GM13976 (cell line): Measurements from ENCODE around the gene TRPV3.

Experiments
- DNase-seq: peaks from one replicate; pipeline ENCODE4 v3.0.0; 2012; ENCODE audit warnings: low spot score
- in situ Hi-C: fragments of 300-500 bp; cut with MboI; formaldehyde crosslinking; loops from one replicate; pipeline ENCODE4 v1.12.0; 2022; ENCODE audit warnings: low sequenced_read_pairs, mixed read lengths, inconsistent platforms; ENCODE audit not compliant: unreplicated experiment
- TF ChIP-seq, protein P1 (sequence below): IDR thresholded peaks from 2 replicates; pipeline ENCODE4 v1.5.1; 2012; ENCODE audit warnings: borderline replicate concordance, mild to moderate bottlenecking; ENCODE audit not compliant: insufficient read depth; ENCODE audit errors: extremely low read depth, missing control alignments, control extremely low read depth

Gene TRPV3

DNA sequence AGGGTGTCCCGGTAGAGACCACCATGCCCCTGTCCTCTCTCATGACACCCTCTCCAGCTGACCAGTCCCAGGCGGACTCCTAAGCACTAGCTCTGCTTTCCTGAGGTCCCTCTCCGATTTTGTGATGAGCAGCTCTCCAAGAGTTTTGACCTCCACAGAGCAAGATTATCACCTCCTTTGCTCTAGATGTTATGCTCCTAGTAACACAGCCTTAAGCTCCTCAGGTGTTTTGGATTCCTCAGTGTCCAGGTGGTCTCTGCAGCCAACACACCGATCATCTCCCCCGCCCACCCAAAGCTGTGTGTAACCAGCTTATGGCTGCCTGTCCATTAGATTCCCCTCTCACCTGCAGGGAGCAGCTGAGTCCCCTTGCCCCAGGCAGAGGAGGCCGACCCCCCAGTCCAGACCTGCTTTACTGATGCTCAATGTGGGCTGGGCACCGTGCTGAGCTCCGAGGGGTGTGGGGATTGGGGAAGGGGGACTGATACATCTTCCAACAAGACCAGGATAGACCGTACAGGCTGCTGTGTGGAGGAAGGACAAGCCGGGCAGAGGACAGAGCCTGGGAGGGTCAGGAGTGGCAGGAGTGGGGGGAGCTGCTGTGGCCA is 2.3 kb downstream of the TRPV3 start:
- DNase-seq = no peak
- in situ Hi-C loops = no loop called here
- TF ChIP-seq, protein P1, sequence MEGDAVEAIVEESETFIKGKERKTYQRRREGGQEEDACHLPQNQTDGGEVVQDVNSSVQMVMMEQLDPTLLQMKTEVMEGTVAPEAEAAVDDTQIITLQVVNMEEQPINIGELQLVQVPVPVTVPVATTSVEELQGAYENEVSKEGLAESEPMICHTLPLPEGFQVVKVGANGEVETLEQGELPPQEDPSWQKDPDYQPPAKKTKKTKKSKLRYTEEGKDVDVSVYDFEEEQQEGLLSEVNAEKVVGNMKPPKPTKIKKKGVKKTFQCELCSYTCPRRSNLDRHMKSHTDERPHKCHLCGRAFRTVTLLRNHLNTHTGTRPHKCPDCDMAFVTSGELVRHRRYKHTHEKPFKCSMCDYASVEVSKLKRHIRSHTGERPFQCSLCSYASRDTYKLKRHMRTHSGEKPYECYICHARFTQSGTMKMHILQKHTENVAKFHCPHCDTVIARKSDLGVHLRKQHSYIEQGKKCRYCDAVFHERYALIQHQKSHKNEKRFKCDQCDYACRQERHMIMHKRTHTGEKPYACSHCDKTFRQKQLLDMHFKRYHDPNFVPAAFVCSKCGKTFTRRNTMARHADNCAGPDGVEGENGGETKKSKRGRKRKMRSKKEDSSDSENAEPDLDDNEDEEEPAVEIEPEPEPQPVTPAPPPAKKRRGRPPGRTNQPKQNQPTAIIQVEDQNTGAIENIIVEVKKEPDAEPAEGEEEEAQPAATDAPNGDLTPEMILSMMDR = no peak

DNA sequence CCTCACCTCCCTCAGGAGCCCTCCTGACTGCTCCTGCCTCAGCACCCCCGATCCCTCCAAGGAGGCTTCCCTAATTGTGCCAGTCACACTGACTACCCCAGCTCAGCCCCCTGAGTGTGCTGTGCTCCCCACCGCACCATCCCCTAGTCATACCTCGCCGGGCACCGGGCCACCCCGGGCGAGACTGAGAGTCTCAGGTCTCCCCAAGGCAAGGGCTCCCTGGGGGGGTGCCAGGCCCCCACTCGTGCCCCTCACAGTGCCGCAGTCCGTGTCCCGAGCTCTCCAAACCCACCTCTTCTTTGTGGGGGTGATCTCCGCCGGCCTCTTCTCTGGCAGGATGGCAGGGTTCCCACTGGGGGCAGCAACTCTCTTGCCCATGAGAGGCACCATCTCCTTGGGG is 3.2 kb downstream of the TRPV3 start:
- in situ Hi-C loops = no loop called here
- TF ChIP-seq, protein P1 = no peak
- DNase-seq = no peak

DNA sequence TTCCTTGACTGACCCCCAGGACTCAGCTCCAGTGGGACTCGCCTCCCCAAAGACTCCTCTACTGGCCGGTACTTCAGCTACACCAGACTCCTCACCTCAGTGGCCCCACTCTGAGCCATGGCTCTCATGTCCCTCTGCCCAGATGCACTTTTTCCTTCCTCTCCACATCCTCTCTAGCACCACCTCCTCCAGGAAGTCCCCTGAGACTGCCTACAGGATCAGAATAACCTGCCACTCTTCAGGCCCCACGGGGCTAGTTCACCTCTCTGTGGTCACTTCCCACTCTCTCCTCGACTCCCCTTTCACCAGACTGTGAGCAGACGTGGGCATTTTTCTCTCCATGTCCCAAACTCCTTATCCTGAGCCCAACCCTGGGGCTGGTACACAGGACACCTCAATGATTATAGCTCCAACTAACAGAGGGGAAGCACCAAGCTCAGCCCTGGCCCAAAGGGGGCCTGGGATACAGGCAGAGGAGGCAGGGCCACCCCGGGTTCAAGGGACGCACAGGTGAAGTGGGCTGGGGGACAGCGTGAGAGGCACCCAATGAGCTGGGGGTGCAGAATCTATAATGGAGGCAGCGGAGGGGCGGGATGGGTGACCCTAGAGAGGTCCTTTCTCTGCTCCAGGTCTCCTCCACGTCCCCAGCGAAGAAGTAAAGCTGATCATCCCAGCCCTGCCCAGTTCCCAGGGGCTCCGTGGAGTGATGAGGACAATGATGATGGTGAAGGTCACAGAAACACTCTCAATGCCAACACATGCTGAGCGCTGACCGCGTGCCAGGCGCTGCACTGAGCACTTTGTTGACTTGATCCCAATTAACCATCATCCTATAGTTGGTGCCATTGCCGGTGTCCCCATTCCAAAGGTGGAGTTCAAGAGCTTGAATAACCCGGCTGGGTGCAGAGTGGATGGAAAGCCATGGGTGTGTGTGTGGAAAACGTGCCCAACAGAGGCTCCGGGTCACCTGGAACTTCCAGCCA is 3.9 kb downstream of the TRPV3 start:
- TF ChIP-seq, protein P1 = no peak
- DNase-seq = no peak
- in situ Hi-C loops = no loop called here

DNA sequence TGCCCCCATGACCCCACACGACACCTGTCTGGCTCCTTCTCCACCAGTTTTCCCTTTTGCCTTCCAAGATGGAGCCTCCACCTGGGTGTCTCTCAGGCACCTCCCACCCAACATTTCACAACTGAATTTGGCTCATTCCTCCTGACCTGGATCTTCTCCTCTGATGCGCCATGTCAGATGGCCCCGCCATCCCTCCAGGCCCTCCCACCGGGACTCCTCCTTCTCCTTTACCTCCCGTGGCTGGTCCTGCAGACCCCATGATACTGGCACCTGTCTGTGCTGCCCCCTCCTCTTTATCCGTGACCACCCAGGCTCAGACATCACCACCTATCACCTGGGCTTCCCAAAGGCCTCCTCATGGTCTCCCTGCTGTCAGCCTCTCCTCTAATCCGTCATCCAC is 4.7 kb downstream of the TRPV3 start:
- in situ Hi-C loops = no loop called here
- DNase-seq = no peak
- TF ChIP-seq, protein P1 = no peak

DNA sequence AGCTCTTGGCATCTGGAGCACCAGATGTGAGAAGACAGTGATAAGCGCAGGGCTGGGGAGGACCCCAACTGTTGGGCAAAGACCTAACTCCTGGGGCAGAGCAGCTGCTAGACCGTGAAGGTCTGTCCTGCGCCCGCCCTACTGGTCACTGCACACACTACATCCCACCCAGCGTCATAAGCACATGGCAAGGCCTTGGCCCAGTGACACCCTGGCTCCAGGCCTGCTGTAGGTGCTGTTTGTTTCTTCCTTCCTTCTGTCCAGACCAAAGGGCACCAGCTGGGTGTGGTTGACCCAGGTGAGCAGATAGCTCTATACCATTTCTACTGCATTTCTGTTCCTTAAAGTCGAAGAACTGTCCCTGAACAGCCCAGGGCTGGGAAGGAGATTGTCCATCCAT is 6.4 kb downstream of the TRPV3 start:
- TF ChIP-seq, protein P1 = no peak
- in situ Hi-C loops = no loop called here
- DNase-seq = no peak

DNA sequence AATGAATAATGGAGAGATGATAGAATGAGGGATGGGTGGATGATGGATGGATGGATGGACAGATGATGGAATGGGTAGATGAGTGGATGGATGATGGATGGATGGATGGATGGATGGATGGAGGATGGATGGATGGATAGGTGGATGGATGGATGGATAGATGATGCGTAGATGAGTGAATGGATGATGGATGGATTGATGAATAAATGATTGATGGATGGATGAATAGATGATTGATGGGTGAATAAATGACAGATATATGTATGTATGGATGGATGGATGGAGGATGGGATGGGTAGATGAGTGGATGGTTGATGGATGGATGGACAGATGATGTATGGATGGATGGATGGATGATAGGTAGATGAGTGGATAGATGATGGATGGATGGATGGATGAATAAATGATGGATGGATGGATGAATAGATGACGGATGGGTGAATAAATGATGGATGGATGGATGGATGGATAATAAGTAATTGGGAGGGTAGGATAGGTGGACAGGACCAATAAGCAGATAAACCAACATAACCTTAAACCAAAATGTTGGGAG is 7.9 kb downstream of the TRPV3 start:
- DNase-seq = no peak
- in situ Hi-C loops = no loop called here
- TF ChIP-seq, protein P1 = no peak
